ENCODE measurements around the gene GPR108. TPM values are rescaled to one million over a fixed set of nuclear protein-coding genes. Genes with fewer than 3 reads are reported as not detected.
"Not testable (repeated sequence)": the region's sequence is repeated elsewhere in the genome, so short reads cannot be mapped to it uniquely, and the experiment has no call there.

The GPR108 gene
- polyA plus RNA-seq, 2 donors = 55.8 to 93.8 TPM

GRCh38 chr19:6710273-6711077 lies 26.9 kb downstream of the GPR108 start:
- Histone ChIP-seq H3K27ac (ENCODE audit: low read depth in 2 of 2, low read length in 1 of 2) (no peak overlapping the region), H3K4me1 (ENCODE audit: control insufficient read depth in 2 of 2, insufficient read depth in 2 of 2, low read length in 1 of 2) (no peaks in the 10 kb centered on the region), H3K4me3 (ENCODE audit: low read depth in 1 of 2, low read length in 2 of 2) (no peak overlapping the region), H3K36me3 (ENCODE audit: control insufficient read depth in 2 of 2, insufficient read depth in 2 of 2, low read length in 1 of 2) (no peaks in the 10 kb centered on the region), H3K27me3 (ENCODE audit: control insufficient read depth in 1 of 2, insufficient read depth in 2 of 2, low read length in 2 of 2) (no peaks in the 10 kb centered on the region), H3K9me3 (ENCODE audit: control insufficient read depth in 2 of 2, insufficient read depth in 1 of 2, low read depth in 1 of 2, low read length in 1 of 2) (no peaks in the 10 kb centered on the region)
- 22 to 33% methylated on average over 28 to 30 of the region's 30 CpGs for WGBS, 2 donors

GRCh38 chr19:6709549-6709948 lies 27.8 kb downstream of the GPR108 start:
- WGBS, 2 donors = 50 to 51% methylated on average over 13 to 14 of the region's 14 CpGs
- H3K4me3 ChIP-seq (ENCODE audit: low read depth in 1 of 2, low read length in 2 of 2) = no peak overlapping the region
- H3K4me1 ChIP-seq (ENCODE audit: control insufficient read depth in 2 of 2, insufficient read depth in 2 of 2, low read length in 1 of 2) = no peaks in the 10 kb centered on the region
- H3K9me3 ChIP-seq (ENCODE audit: control insufficient read depth in 2 of 2, insufficient read depth in 1 of 2, low read depth in 1 of 2, low read length in 1 of 2) = no peaks in the 10 kb centered on the region
- H3K36me3 ChIP-seq (ENCODE audit: control insufficient read depth in 2 of 2, insufficient read depth in 2 of 2, low read length in 1 of 2) = no peaks in the 10 kb centered on the region
- no peak overlapping the region for H3K27ac ChIP-seq (ENCODE audit: low read depth in 2 of 2, low read length in 1 of 2)
- H3K27me3 ChIP-seq (ENCODE audit: control insufficient read depth in 1 of 2, insufficient read depth in 2 of 2, low read length in 2 of 2) = no peaks in the 10 kb centered on the region

- 85 to 89% methylated on average over 12 of the region's 12 CpGs for WGBS, 2 donors
- H3K27me3 ChIP-seq (ENCODE audit: control insufficient read depth in 1 of 2, insufficient read depth in 2 of 2, low read length in 2 of 2) = not testable (repeated sequence)
Measured at GRCh38 chr19:6708913-6709312, 28.5 kb downstream of the GPR108 start.

GRCh38 chr19:6708346-6708745 lies 29.0 kb downstream of the GPR108 start:
- no peaks in the 10 kb centered on the region for H3K27me3 ChIP-seq (ENCODE audit: control insufficient read depth in 1 of 2, insufficient read depth in 2 of 2, low read length in 2 of 2)
- H3K27ac ChIP-seq (ENCODE audit: low read depth in 2 of 2, low read length in 1 of 2) = no peak overlapping the region
- 82 to 83% methylated on average over 3 of the region's 3 CpGs for WGBS, 2 donors
- no peaks in the 10 kb centered on the region for H3K9me3 ChIP-seq (ENCODE audit: control insufficient read depth in 2 of 2, insufficient read depth in 1 of 2, low read depth in 1 of 2, low read length in 1 of 2)
- H3K36me3 ChIP-seq (ENCODE audit: control insufficient read depth in 2 of 2, insufficient read depth in 2 of 2, low read length in 1 of 2) = no peaks in the 10 kb centered on the region
- no peak overlapping the region for H3K4me3 ChIP-seq (ENCODE audit: low read depth in 1 of 2, low read length in 2 of 2)
- H3K4me1 ChIP-seq (ENCODE audit: control insufficient read depth in 2 of 2, insufficient read depth in 2 of 2, low read length in 1 of 2) = no peaks in the 10 kb centered on the region

More at GRCh38 chr19:6708913-6709312, 28.5 kb downstream of the GPR108 start:
- H3K4me3 ChIP-seq (ENCODE audit: low read depth in 1 of 2, low read length in 2 of 2); H3K36me3 ChIP-seq (ENCODE audit: control insufficient read depth in 2 of 2, insufficient read depth in 2 of 2, low read length in 1 of 2); H3K4me1 ChIP-seq (ENCODE audit: control insufficient read depth in 2 of 2, insufficient read depth in 2 of 2, low read length in 1 of 2); H3K27ac ChIP-seq (ENCODE audit: low read depth in 2 of 2, low read length in 1 of 2); H3K9me3 ChIP-seq (ENCODE audit: control insufficient read depth in 2 of 2, insufficient read depth in 1 of 2, low read depth in 1 of 2, low read length in 1 of 2): not testable (repeated sequence)

GRCh38 chr19:6707658-6708018 lies 29.7 kb downstream of the GPR108 start:
- H3K27ac ChIP-seq (ENCODE audit: low read depth in 2 of 2, low read length in 1 of 2) = no peak overlapping the region
- no peaks in the 10 kb centered on the region for H3K9me3 ChIP-seq (ENCODE audit: control insufficient read depth in 2 of 2, insufficient read depth in 1 of 2, low read depth in 1 of 2, low read length in 1 of 2)
- WGBS, 2 donors = 77 to 78% methylated on average over 14 to 16 of the region's 16 CpGs
- H3K27me3 ChIP-seq (ENCODE audit: control insufficient read depth in 1 of 2, insufficient read depth in 2 of 2, low read length in 2 of 2) = no peaks in the 10 kb centered on the region
- H3K4me1 ChIP-seq (ENCODE audit: control insufficient read depth in 2 of 2, insufficient read depth in 2 of 2, low read length in 1 of 2) = no peaks in the 10 kb centered on the region
- no peak overlapping the region for H3K4me3 ChIP-seq (ENCODE audit: low read depth in 1 of 2, low read length in 2 of 2)
- no peaks in the 10 kb centered on the region for H3K36me3 ChIP-seq (ENCODE audit: control insufficient read depth in 2 of 2, insufficient read depth in 2 of 2, low read length in 1 of 2)

- WGBS, 2 donors = 87 to 90% methylated on average over 42 to 44 of the region's 44 CpGs
- Histone ChIP-seq H3K4me3 (ENCODE audit: low read depth in 1 of 2, low read length in 2 of 2) (no peak overlapping the region), H3K4me1 (ENCODE audit: control insufficient read depth in 2 of 2, insufficient read depth in 2 of 2, low read length in 1 of 2) (no peaks in the 10 kb centered on the region)
Measured at GRCh38 chr19:6707011-6707657, 30.2 kb downstream of the GPR108 start.

GRCh38 chr19:6706633-6706958 lies 30.8 kb downstream of the GPR108 start:
- Histone ChIP-seq H3K36me3 (ENCODE audit: control insufficient read depth in 2 of 2, insufficient read depth in 2 of 2, low read length in 1 of 2) (no peaks in the 10 kb centered on the region), H3K4me1 (ENCODE audit: control insufficient read depth in 2 of 2, insufficient read depth in 2 of 2, low read length in 1 of 2) (no peaks in the 10 kb centered on the region), H3K27ac (ENCODE audit: low read depth in 2 of 2, low read length in 1 of 2) (no peak overlapping the region), H3K9me3 (ENCODE audit: control insufficient read depth in 2 of 2, insufficient read depth in 1 of 2, low read depth in 1 of 2, low read length in 1 of 2) (no peaks in the 10 kb centered on the region), H3K4me3 (ENCODE audit: low read depth in 1 of 2, low read length in 2 of 2) (no peak overlapping the region), H3K27me3 (ENCODE audit: control insufficient read depth in 1 of 2, insufficient read depth in 2 of 2, low read length in 2 of 2) (no peaks in the 10 kb centered on the region)
- WGBS, 2 donors = 55 to 74% methylated on average over 3 of the region's 3 CpGs

More at GRCh38 chr19:6707011-6707657, 30.2 kb downstream of the GPR108 start:
- Histone ChIP-seq H3K27me3 (ENCODE audit: control insufficient read depth in 1 of 2, insufficient read depth in 2 of 2, low read length in 2 of 2) (no peaks in the 10 kb centered on the region), H3K36me3 (ENCODE audit: control insufficient read depth in 2 of 2, insufficient read depth in 2 of 2, low read length in 1 of 2) (no peaks in the 10 kb centered on the region), H3K27ac (ENCODE audit: low read depth in 2 of 2, low read length in 1 of 2) (no peak overlapping the region), H3K9me3 (ENCODE audit: control insufficient read depth in 2 of 2, insufficient read depth in 1 of 2, low read depth in 1 of 2, low read length in 1 of 2) (no peaks in the 10 kb centered on the region)

GRCh38 chr19:6705931-6706632 lies 31.3 kb downstream of the GPR108 start:
- WGBS, 2 donors = 70 to 80% methylated on average over 11 of the region's 11 CpGs
- H3K36me3 ChIP-seq (ENCODE audit: control insufficient read depth in 2 of 2, insufficient read depth in 2 of 2, low read length in 1 of 2) = no peaks in the 10 kb centered on the region
- no peak overlapping the region for H3K4me3 ChIP-seq (ENCODE audit: low read depth in 1 of 2, low read length in 2 of 2)
- H3K4me1 ChIP-seq (ENCODE audit: control insufficient read depth in 2 of 2, insufficient read depth in 2 of 2, low read length in 1 of 2) = no peaks in the 10 kb centered on the region
- H3K27ac ChIP-seq (ENCODE audit: low read depth in 2 of 2, low read length in 1 of 2) = no peak overlapping the region
- no peaks in the 10 kb centered on the region for H3K9me3 ChIP-seq (ENCODE audit: control insufficient read depth in 2 of 2, insufficient read depth in 1 of 2, low read depth in 1 of 2, low read length in 1 of 2)
- no peaks in the 10 kb centered on the region for H3K27me3 ChIP-seq (ENCODE audit: control insufficient read depth in 1 of 2, insufficient read depth in 2 of 2, low read length in 2 of 2)

- Histone ChIP-seq H3K36me3 (ENCODE audit: control insufficient read depth in 2 of 2, insufficient read depth in 2 of 2, low read length in 1 of 2) (no peaks in the 10 kb centered on the region), H3K9me3 (ENCODE audit: control insufficient read depth in 2 of 2, insufficient read depth in 1 of 2, low read depth in 1 of 2, low read length in 1 of 2) (no peaks in the 10 kb centered on the region), H3K4me1 (ENCODE audit: control insufficient read depth in 2 of 2, insufficient read depth in 2 of 2, low read length in 1 of 2) (no peaks in the 10 kb centered on the region), H3K27me3 (ENCODE audit: control insufficient read depth in 1 of 2, insufficient read depth in 2 of 2, low read length in 2 of 2) (no peaks in the 10 kb centered on the region), H3K27ac (ENCODE audit: low read depth in 2 of 2, low read length in 1 of 2) (no peak overlapping the region), H3K4me3 (ENCODE audit: low read depth in 1 of 2, low read length in 2 of 2) (no peak overlapping the region)
- WGBS, 2 donors = 87 to 90% methylated on average over 8 of the region's 8 CpGs
Measured at GRCh38 chr19:6700586-6701316, 36.6 kb downstream of the GPR108 start.
